ENCODE measurements around the gene NXF2. TPM values are rescaled to one million over a fixed set of nuclear protein-coding genes. Genes with fewer than 3 reads are reported as not detected.

The NXF2 gene
- total and polyA plus RNA-seq, 7 experiments from 2014 or later = not detected

DNA sequence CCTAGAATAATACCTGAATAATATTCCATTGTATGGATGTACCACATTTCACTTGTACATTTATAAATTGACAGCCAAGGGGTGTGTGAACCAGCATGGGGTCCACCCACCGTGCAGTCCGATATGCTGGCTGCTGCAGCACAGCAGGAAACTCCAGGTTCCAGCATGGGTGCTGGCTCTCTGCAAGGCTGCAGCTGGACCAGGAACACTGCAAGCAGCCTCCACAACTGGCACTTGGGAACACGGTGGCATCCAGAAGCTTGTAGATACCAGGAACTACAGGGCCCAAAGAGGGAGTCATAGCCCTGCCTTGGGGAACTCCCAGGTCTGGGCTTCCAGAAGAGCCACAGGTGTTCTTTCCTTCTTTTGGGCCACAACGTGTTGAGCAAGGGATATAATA, 91.2 kb downstream of the NXF2 start:
- ATAC-seq = no peak
- Mint-ChIP-seq H3K4me1 (peaks cover 0 to 5% (median 0%) of the 10 kb centered on the region in 7 donors), H3K27me3 (no peaks in the 10 kb centered on the region), H3K4me3 (no peak overlapping the region), H3K9me3 (no peaks in the 10 kb centered on the region), H3K36me3 (no peaks in the 10 kb centered on the region), H3K27ac (no peak overlapping the region)
- ChIA-PET POLR2A (no interaction called here), CTCF (no interaction called here)
- no peak for DNase-seq
- Histone ChIP-seq H3K27me3 (ENCODE audit: control insufficient read depth in 2 of 2, insufficient read depth in 2 of 2, low read length in 2 of 2) (no peaks in the 10 kb centered on the region), H3K4me1 (ENCODE audit: control insufficient read depth in 2 of 2, insufficient read depth in 2 of 2, low read length in 2 of 2) (no peaks in the 10 kb centered on the region), H3K4me3 (ENCODE audit: low read length) (no peak overlapping the region), H3K9me3 (ENCODE audit: control insufficient read depth in 2 of 3, low read length in 3 of 3) (no peaks in the 10 kb centered on the region), H3K27ac (ENCODE audit: low read depth, low read length) (no peak overlapping the region), H3K36me3 (ENCODE audit: control insufficient read depth in 2 of 3, insufficient read depth in 3 of 3, low read length in 3 of 3) (no peaks in the 10 kb centered on the region)
- intact Hi-C loops (cut with micrococcal nuclease) = no loop called here

DNA sequence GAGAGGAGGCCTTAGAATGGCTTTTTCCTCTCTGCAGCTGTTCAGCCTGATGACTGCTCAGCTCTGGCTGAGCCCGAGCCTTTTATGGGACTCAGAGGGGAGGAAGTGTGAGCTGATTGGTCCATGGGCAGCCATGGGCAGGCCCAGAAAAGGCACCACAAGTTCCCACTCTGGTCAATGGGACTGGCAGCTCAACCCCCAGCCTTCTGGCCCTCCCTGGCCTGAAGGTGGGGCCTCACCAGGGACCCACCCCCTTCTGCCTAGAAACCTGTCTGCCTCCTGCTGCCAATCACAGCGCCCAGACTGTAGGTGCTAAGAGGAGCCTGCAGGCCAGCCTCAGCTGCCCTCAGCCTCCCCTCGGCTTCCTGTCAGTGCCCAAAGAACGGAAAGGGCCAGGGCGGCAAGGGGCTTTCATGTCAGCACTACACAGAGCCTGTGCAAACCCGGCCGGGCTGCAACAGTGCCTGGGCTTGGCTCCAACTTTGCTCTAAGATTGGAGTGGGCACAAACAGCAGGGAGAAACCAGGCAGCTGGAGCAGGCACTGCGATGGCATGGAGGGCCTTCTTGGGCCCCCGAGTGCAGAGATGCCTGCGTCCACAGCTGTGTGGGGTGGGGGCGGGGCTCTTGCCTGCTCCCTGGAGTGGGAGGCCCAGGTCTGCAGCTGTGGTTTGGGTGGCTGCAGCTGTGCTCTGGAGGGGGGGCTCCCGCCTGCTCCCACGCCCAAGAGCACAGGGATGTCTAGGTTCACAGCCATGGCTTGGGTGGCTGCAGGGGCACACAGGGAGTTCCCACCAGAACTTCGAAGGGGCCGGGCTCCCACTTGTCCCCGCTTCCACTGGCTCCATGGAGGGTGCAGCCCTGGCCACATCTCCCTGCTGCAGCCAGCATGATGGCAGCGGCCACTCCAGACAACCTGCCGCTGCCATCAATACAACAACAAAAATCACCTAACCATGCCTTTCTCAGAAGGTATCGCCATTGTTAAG, 92.6 kb downstream of the NXF2 start:
- CTCF ChIA-PET = no interaction called here
- H3K36me3 ChIP-seq (ENCODE audit: control insufficient read depth in 2 of 3, insufficient read depth in 3 of 3, low read length in 3 of 3) = no peaks in the 10 kb centered on the region
- POLR2A ChIA-PET = no interaction called here
- H3K27ac Mint-ChIP-seq = no peak overlapping the region
- H3K36me3 Mint-ChIP-seq = no peaks in the 10 kb centered on the region
- H3K4me3 Mint-ChIP-seq = no peak overlapping the region
- DNase-seq = peak in 5 of 9 donors; percentile 8 to 34 (median 30)
- no peaks in the 10 kb centered on the region for H3K27me3 ChIP-seq (ENCODE audit: control insufficient read depth in 2 of 2, insufficient read depth in 2 of 2, low read length in 2 of 2)
- H3K4me3 ChIP-seq (ENCODE audit: low read length) = no peak overlapping the region
- H3K9me3 Mint-ChIP-seq = no peaks in the 10 kb centered on the region
- intact Hi-C loops (cut with micrococcal nuclease) = no loop called here
- peak; percentile 36 for ATAC-seq
- no peaks in the 10 kb centered on the region for H3K27me3 Mint-ChIP-seq
- H3K27ac ChIP-seq (ENCODE audit: low read depth, low read length) = no peak overlapping the region
- H3K9me3 ChIP-seq (ENCODE audit: control insufficient read depth in 2 of 3, low read length in 3 of 3) = no peaks in the 10 kb centered on the region
- H3K4me1 ChIP-seq (ENCODE audit: control insufficient read depth in 2 of 2, insufficient read depth in 2 of 2, low read length in 2 of 2) = no peaks in the 10 kb centered on the region
- H3K4me1 Mint-ChIP-seq = peaks cover 0 to 5% (median 0%) of the 10 kb centered on the region in 7 donors

DNA sequence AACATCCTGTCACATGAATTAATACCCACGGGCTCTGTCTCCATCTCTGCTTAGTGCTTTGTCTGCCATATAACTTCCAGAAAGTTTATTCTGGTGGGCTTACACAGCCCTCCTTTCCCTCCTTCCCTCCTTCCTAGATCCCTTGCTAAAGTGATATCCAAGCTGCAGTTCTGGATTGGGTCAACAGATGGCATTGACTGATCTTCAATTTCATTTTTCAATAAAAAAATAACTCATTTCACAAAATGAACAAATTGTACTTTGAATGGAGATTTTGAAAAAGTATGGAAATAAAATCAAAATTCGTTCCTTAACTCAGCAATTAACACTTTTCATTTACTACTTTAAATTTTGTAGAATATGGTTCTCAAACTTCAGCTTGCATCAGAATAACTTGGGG, 94.9 kb downstream of the NXF2 start:
- ChIA-PET CTCF (no interaction called here), POLR2A (no interaction called here)
- no peak for DNase-seq
- ATAC-seq = no peak
- H3K27me3 Mint-ChIP-seq = peaks cover 0 to 3% (median 0%) of the 10 kb centered on the region in 5 donors
- Histone ChIP-seq H3K27ac (ENCODE audit: low read depth, low read length) (no peak overlapping the region), H3K27me3 (ENCODE audit: control insufficient read depth in 2 of 2, insufficient read depth in 2 of 2, low read length in 2 of 2) (no peaks in the 10 kb centered on the region), H3K9me3 (ENCODE audit: control insufficient read depth in 2 of 3, low read length in 3 of 3) (no peaks in the 10 kb centered on the region), H3K36me3 (ENCODE audit: control insufficient read depth in 2 of 3, insufficient read depth in 3 of 3, low read length in 3 of 3) (no peaks in the 10 kb centered on the region), H3K4me1 (ENCODE audit: control insufficient read depth in 2 of 2, insufficient read depth in 2 of 2, low read length in 2 of 2) (no peaks in the 10 kb centered on the region), H3K4me3 (ENCODE audit: low read length) (no peak overlapping the region)
- no peaks in the 10 kb centered on the region for H3K9me3 Mint-ChIP-seq
- intact Hi-C loops (cut with micrococcal nuclease) = no loop called here
- no peak overlapping the region for H3K4me3 Mint-ChIP-seq
- H3K4me1 Mint-ChIP-seq = peaks cover 0 to 5% (median 0%) of the 10 kb centered on the region in 7 donors
- H3K27ac Mint-ChIP-seq = no peak overlapping the region
- no peaks in the 10 kb centered on the region for H3K36me3 Mint-ChIP-seq

DNA sequence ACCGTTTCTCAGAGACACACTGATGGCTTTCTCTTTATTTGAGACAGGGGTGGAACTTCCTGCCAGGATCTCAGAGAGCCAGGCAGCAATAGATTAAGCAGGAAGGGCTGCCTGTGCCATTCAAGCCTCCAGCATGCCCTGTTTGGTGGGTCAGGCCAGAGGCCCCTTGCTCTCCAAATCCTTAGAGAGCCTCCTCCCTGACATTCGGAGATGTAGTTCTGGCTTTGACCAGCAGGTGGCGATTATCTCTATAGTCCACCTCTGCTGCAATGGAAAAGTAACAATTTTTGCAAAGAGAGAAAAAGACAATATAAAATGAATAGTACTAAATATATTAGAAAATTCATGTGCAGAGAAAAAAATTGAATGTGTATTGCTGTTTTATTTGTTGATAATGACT, 98.9 kb downstream of the NXF2 start:
- H3K9me3 Mint-ChIP-seq = no peaks in the 10 kb centered on the region
- no peak overlapping the region for H3K27ac Mint-ChIP-seq
- no peak overlapping the region for H3K4me3 Mint-ChIP-seq
- Histone ChIP-seq H3K9me3 (ENCODE audit: control insufficient read depth in 2 of 3, low read length in 3 of 3) (no peaks in the 10 kb centered on the region), H3K27ac (ENCODE audit: low read depth, low read length) (no peak overlapping the region), H3K4me1 (ENCODE audit: control insufficient read depth in 2 of 2, insufficient read depth in 2 of 2, low read length in 2 of 2) (no peaks in the 10 kb centered on the region), H3K36me3 (ENCODE audit: control insufficient read depth in 2 of 3, insufficient read depth in 3 of 3, low read length in 3 of 3) (no peaks in the 10 kb centered on the region), H3K4me3 (ENCODE audit: low read length) (no peak overlapping the region), H3K27me3 (ENCODE audit: control insufficient read depth in 2 of 2, insufficient read depth in 2 of 2, low read length in 2 of 2) (no peaks in the 10 kb centered on the region)
- no peaks in the 10 kb centered on the region for H3K36me3 Mint-ChIP-seq
- H3K4me1 Mint-ChIP-seq = no peaks in the 10 kb centered on the region
- CTCF ChIA-PET = interaction anchor here (0.6 kb wide), 1 partner anchor 1040 kb away, joined by 3 read pairs; no protein-coding TSS in a partner anchor
- DNase-seq (peak; percentile 16 to 64 (median 44)), ATAC-seq (peak; percentile 52)
- peaks cover 0 to 5% (median 3%) of the 10 kb centered on the region in 5 donors for H3K27me3 Mint-ChIP-seq
- intact Hi-C loops (cut with micrococcal nuclease) = no loop called here
- POLR2A ChIA-PET = no interaction called here

Other genes starting within 250 kb of the NXF2 start
- 1 to 10 TPM in 4 of 5 experiments, not detected in 1; 1.1 to 2.5 (median 2.1) TPM for gene TCEAL2, start 121.5 kb upstream of the NXF2 start, total RNA-seq
- gene TCEAL2, start 121.5 kb upstream of the NXF2 start, polyA plus RNA-seq = 1 to 10 TPM in 1 of 2 donors, under 1 TPM in 1; 0.45 to 1.0 TPM
- not detected for gene TCEAL6, start 104.7 kb upstream of the NXF2 start, total RNA-seq
- gene TCEAL6, start 104.7 kb upstream of the NXF2 start, polyA plus RNA-seq = not detected
- gene BEX5, start 91.2 kb upstream of the NXF2 start, total RNA-seq = 10 to 100 TPM in 1 of 5 experiments, 1 to 10 TPM in 4; 1.8 to 10.1 (median 6.8) TPM
- 10 to 100 TPM; 11.5 to 13.2 TPM for gene BEX5, start 91.2 kb upstream of the NXF2 start, polyA plus RNA-seq
- gene TCP11X1, start 31.9 kb upstream of the NXF2 start, total RNA-seq = not detected
- gene TCP11X1, start 31.9 kb upstream of the NXF2 start, polyA plus RNA-seq = not detected
- not detected for gene NXF2B, start 192.8 kb downstream of the NXF2 start, total RNA-seq
- gene NXF2B, start 192.8 kb downstream of the NXF2 start, polyA plus RNA-seq = not detected
- gene TCP11X2, start 224.6 kb downstream of the NXF2 start, total RNA-seq = not detected
- gene TCP11X2, start 224.6 kb downstream of the NXF2 start, polyA plus RNA-seq = not detected

Measured in naive thymus-derived CD4-positive, alpha-beta T cell (primary cell).